GM19099 (cell line): Measurements from ENCODE around the gene ZNF30.

ENCODE experiments used
- POLR2A ChIP-seq: IDR thresholded peaks from 3 replicates; pipeline ENCODE4 v1.6.1; 2011; ENCODE audit warnings: low read depth; ENCODE audit not compliant: insufficient read length; ENCODE audit errors: extremely low read depth

The ZNF30 gene

DNA sequence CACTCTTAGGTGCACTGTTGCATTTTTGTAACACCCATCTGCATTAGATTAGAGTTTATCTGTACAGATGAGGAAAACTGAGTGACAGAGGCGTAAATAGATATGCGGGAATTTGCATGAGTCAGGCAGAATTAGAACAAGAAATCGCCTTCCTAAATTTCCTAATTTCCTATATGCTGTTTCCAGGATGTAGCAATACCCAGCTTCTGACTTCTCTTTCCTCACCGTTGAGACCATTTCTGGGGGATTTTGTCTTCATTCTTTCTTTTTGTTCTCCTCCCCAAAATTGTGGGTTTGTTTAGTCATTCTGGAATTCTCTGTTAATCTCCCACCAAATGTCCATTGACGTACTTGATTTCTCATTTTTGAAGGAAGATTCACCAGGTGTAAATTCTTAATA is 47.9 kb downstream of the ZNF30 start:
- TF ChIP-seq POLR2A: no peak

GRCh38 chr19:34975056-34975455 is 48.4 kb downstream of the ZNF30 start:
- TF ChIP-seq POLR2A: no peak

DNA sequence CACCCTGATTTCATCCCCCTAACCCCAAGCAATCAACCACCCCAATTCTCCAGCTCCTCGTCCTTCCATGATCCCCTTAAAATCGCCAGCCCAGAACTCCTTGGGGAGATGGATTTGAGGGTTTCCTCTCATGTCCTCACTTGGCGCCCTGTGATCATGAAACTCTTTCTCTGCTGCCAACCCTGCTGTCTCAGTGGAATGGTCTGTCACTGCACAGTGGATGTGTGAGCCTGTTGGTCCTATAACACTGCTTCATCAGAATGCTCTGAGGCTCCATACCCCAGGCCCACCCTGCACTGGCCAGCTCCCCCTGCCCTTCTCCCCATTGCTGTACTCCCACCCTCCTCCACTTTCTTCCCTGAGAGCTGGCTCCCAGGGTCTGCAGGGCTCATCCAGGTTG is 49.9 kb downstream of the ZNF30 start:
- no peak for TF ChIP-seq POLR2A

DNA sequence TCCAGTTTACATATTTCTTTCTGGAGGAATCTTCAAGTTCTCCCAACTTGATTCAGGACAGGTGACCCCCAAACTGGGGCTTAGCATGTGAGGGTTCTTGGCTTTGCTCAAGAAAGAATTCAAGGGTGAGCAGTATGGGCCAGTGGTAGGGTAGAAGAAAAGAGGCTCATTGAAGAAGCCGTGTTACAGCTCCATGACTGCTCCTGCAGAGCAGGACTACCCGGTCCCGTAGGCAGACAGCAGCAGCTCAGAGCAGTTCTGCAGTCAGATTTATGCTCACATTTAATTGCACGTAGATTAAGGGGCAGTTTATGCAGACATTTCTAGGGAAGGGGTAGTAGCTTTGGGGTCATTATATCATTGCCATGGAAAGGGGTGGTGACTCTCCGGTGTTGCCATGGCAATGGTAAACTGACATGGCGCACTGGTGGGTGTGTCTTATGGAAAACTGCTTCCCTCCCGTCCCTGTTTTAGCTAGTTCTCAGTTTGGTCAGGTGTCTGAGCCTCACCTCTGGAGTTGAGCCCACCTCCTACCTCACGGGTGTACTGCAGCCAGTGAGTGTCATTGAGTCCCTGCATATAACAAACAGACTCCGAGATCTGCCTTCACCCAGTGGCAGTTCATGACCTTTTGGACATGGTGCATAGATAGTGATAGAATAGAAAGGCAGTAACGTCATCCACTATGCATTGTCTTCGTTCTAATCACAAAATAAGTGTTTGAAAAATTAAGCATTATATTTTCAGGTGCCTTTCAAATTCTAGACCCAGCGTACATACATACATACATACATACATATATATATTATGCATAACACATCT is 53.3 kb downstream of the ZNF30 start:
- TF ChIP-seq POLR2A: no peak

DNA sequence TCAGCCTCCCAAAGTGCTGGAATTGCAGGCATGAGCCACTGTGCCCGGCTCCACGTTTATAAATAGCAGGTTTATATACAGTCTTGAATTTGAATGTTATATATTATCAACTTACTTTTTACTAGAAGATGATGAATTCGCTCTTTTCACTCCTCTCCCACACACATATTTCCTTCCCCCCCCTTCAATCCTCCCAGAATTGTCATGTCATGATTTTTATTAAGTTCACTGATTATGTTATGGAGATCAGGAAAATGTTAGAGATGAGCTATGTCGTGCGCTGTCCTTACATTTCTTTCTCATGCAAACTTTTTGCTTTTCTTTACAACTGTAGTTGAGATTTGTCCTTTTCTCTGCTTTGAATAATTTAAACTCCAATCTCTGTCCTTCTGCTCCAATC is 55.6 kb downstream of the ZNF30 start:
- no peak for TF ChIP-seq POLR2A

DNA sequence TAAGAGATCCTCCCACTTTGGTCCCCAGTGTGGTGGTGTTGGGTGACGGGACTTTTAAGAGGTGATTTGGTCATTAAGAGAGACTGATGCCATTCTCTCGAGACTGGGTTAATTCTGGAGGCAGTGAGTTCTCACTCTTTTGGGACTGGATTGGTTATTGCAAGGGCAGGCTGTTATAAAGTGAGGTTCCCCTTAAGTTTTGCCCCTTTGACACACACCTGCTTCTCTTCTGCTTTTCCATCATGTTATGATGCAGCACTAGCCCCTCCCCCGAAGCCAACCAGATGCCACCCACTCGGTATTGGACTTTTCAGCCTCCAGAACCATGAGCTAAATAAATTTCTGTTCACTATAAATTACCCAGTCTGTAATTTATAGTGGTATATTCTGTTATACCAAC is 57.1 kb downstream of the ZNF30 start:
- no peak for TF ChIP-seq POLR2A

DNA sequence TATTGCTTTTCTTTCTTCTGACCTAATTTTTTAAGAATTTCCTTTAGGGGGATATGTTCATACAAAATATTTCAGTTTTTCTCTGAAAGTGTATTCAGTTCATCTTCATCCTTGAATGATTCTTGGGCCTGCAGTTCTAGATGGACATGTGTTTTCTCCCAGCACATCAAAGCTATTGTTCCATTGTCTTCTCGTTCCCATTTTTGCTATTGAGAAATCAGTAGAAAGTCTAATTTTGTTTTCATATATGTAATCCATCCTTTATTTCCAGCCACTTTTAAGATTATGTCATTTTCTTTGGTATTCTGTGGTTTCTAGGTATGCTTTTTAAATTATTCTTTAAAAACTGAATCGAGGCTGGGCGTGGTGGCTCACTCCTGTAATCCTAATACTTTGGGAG is 57.6 kb downstream of the ZNF30 start:
- TF ChIP-seq POLR2A: no peak

- TF ChIP-seq POLR2A: no peak
Measured at GRCh38 chr19:34985249-34986022, 58.7 kb downstream of the ZNF30 start.

DNA sequence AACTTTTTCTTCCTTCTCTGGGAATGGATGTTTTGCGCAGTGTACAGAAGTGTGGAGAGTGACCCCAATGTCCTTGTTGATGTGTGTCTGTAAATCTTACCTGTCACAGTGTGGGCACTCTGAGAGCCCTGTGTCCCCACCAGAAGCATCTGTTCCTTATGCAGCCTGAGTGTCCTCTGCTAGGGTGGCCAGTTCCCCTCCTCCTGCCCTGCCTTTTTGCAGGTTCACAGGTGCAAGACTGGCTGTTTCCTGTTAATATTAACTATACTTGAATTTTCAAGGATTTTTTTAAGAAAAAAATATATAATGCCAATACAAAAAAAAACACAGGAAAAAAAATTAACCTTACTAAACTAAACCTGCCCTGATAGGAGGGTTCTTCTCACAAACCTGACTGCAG is 61.4 kb downstream of the ZNF30 start:
- TF ChIP-seq POLR2A: no peak

- TF ChIP-seq POLR2A: no peak
Measured at GRCh38 chr19:34989298-34989697, 62.6 kb downstream of the ZNF30 start.

DNA sequence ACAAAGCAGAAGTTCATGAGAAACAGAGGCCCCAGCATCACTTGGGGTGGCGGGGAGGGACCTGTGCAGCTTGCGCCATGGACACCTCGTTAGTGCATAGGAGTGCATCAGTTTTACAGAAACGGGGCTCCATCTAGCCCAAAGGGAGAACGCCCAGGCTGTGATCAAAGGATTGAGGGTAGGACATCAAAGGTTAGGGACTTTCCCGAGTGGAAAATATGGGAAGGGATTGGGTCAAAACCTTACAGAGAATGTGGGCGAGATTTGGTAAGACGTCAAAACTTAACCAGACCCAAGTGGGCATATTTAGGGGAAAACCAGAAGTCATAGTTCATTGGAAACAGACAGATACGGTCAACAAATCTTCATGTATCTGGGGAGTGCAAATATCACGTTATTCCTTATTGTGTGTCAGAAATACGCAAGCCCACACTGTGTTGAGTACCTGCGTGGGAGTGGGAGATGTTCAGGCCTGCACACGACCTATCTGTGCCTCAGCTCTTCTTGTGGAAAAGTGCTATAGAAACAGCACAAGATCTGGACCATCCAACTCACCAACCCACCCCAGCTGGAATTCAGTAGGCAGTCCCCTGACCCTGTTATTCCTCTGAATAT is 64.0 kb downstream of the ZNF30 start:
- no peak for TF ChIP-seq POLR2A

GRCh38 chr19:34991542-34992333 is 65.0 kb downstream of the ZNF30 start:
- no peak for TF ChIP-seq POLR2A

GRCh38 chr19:34994286-34994642 is 67.6 kb downstream of the ZNF30 start:
- no peak for TF ChIP-seq POLR2A
